HG03571 (cell line): ENCODE results near the gene PCNX2.

Experiments used
- ATAC-seq: cut with Tn5 transposase; IDR thresholded peaks from one replicate; pipeline ENCODE4 v1.9.1; 2021; ENCODE audit not compliant: unreplicated experiment

Gene PCNX2

GRCh38 chr1:232939748-232940147 is 355.8 kb downstream of the PCNX2 start:
- ATAC-seq = no peak

DNA sequence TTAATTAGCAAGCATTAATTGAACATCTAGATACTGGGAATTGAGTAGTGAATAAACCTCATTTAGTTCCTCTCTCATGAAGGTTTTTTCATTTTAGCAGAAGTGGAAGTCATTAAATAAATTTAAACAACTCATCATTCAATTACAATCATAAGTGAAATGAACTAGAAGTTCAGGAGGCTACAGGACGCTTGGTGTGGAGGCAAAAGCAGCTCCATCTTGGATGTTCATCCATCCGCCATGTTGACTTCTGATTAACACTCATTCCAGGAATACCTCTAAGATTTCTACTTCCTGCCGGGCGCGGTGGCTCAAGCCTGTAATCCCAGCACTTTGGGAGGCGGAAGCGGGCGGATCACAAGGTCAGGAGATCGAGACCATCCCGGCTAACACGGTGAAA is 356.6 kb downstream of the PCNX2 start:
- no peak for ATAC-seq

GRCh38 chr1:232937741-232938375 is 357.7 kb downstream of the PCNX2 start:
- no peak for ATAC-seq

GRCh38 chr1:232936941-232937340 is 358.6 kb downstream of the PCNX2 start:
- ATAC-seq = no peak
